CD14-positive monocyte (primary cell): ENCODE data around the gene DPY30. TPM values are rescaled to one million over a fixed set of nuclear protein-coding genes. Genes with fewer than 3 reads are reported as not detected.
A peak's percentile ranks its signal among the peaks of the same experiment; 100 is the strongest.

Experiments used
- DNase-seq, 3 donors: peaks; one replicate each; pipeline ENCODE4 v3.0.0-alpha.2; 2011 to 2022
- H2AFZ ChIP-seq: 2 replicates; pipeline ENCODE4 v1.6.0; 2012; ENCODE audit warnings: mild to moderate bottlenecking, low read depth, low read length, inconsistent platforms; ENCODE audit not compliant: insufficient read depth, poor library complexity, severe bottlenecking
- H3K27ac ChIP-seq, 2 donors: 1 replicate in 1 of 2; 2 replicates in 1 of 2; pipeline ENCODE4 v1.5.1; 2012 to 2013; ENCODE audit warnings: low read length in 2 of 2, control low read depth in 1 of 2, inconsistent platforms in 1 of 2, low read depth in 1 of 2, mild to moderate bottlenecking in 1 of 2
- H3K27me3 ChIP-seq, 2 donors: one replicate each; pipeline versions ENCODE4 v1.6.0 to v1.6.1; 2011 to 2013; ENCODE audit warnings: low read length in 2 of 2; ENCODE audit not compliant: control insufficient read depth in 2 of 2, insufficient read depth in 2 of 2
- H3K36me3 ChIP-seq, 2 donors: replicated peaks in 1 of 2; 1 replicate in 1 of 2; 2 replicates in 1 of 2; pipeline versions ENCODE4 v1.5.1 to v1.6.1; 2012 to 2013; ENCODE audit warnings: low read length in 2 of 2, control low read depth in 1 of 2, inconsistent platforms in 1 of 2, mild to moderate bottlenecking in 1 of 2; ENCODE audit not compliant: insufficient read depth in 2 of 2, control insufficient read depth in 1 of 2
- H3K4me1 ChIP-seq, 2 donors: 1 replicate in 1 of 2; 2 replicates in 1 of 2; pipeline versions ENCODE4 v1.5.1 to v1.6.1; 2012 to 2013; ENCODE audit warnings: low read length in 2 of 2, control low read depth in 1 of 2, inconsistent platforms in 1 of 2, mild to moderate bottlenecking in 1 of 2, moderate library complexity in 1 of 2; ENCODE audit not compliant: insufficient read depth in 2 of 2, control insufficient read depth in 1 of 2
- H3K4me2 ChIP-seq: replicated peaks from 2 replicates; pipeline ENCODE3; 2012; ENCODE audit warnings: low read length, moderate library complexity, mild to moderate bottlenecking; ENCODE audit not compliant: poor library complexity, severe bottlenecking; ENCODE audit errors: extremely low read depth
- H3K4me3 ChIP-seq, 3 experiments: fragments of 200-600 bp in 1 of 3; sonication (generic) in 1 of 3; replicated peaks in 1 of 3; 1 replicate in 2 of 3; 2 replicates in 1 of 3; pipeline ENCODE4 v1.5.1; 2011 to 2013; ENCODE audit warnings: low read length in 3 of 3, mild to moderate bottlenecking in 3 of 3, control low read depth in 2 of 3, low read depth in 2 of 3, inconsistent platforms in 1 of 3, moderate library complexity in 1 of 3
- H3K79me2 ChIP-seq: 2 replicates; pipeline ENCODE4 v1.6.0; 2012; ENCODE audit warnings: mild to moderate bottlenecking, control low read depth, inconsistent platforms, low read length, moderate library complexity; ENCODE audit not compliant: insufficient read depth
- H3K9ac ChIP-seq: 2 replicates; pipeline ENCODE4 v1.6.0; 2017; ENCODE audit warnings: low read length, mild to moderate bottlenecking; ENCODE audit not compliant: insufficient read depth, poor library complexity, severe bottlenecking
- H3K9me3 ChIP-seq, 2 donors: replicated peaks in 1 of 2; 1 replicate in 1 of 2; 2 replicates in 1 of 2; pipeline versions ENCODE4 v1.5.1 to v1.6.1; 2012 to 2013; ENCODE audit warnings: low read length in 2 of 2, control low read depth in 1 of 2; ENCODE audit not compliant: control insufficient read depth in 1 of 2, insufficient read depth in 1 of 2
- H4K20me1 ChIP-seq: 2 replicates; pipeline ENCODE4 v1.6.0; 2012; ENCODE audit warnings: mild to moderate bottlenecking, low read length, control low read depth, moderate library complexity; ENCODE audit not compliant: insufficient read depth
- H3K27ac Mint-ChIP-seq, 7 donors: one replicate each; pipeline ENCODE4 v1.8.0; 2020; ENCODE audit warnings: mild to moderate bottlenecking in 7 of 7, mixed read lengths in 7 of 7, moderate library complexity in 6 of 7, inconsistent platforms in 2 of 7
- H3K27me3 Mint-ChIP-seq, 3 donors: one replicate each; pipeline ENCODE4 v1.8.0; 2021 to 2022; ENCODE audit warnings: low read depth in 3 of 3, mild to moderate bottlenecking in 3 of 3, mixed read lengths in 3 of 3, moderate library complexity in 3 of 3, inconsistent platforms in 1 of 3
- H3K36me3 Mint-ChIP-seq, 2 donors: one replicate each; pipeline ENCODE4 v1.8.0; 2020; ENCODE audit warnings: mixed read lengths in 2 of 2, inconsistent platforms in 1 of 2, mild to moderate bottlenecking in 1 of 2
- H3K4me1 Mint-ChIP-seq: one replicate; pipeline ENCODE4 v1.8.0; 2020; ENCODE audit warnings: mild to moderate bottlenecking, mixed read lengths
- H3K4me3 Mint-ChIP-seq, 2 donors: one replicate each; pipeline ENCODE4 v1.8.0; 2020; ENCODE audit warnings: mild to moderate bottlenecking in 2 of 2, mixed read lengths in 2 of 2, moderate library complexity in 1 of 2
- H3K9me3 Mint-ChIP-seq, 7 donors: one replicate each; pipeline ENCODE4 v1.8.0; 2020 to 2022; ENCODE audit warnings: mixed read lengths in 7 of 7, mild to moderate bottlenecking in 6 of 7, moderate library complexity in 6 of 7, inconsistent platforms in 2 of 7
- WGBS: methylation state at CpG from one replicate; pipeline ENCODE4 v1.1.5; 2013; ENCODE audit warnings: missing lambda C conversion rate; ENCODE audit not compliant: insufficient coverage; 5-methylcytosine and 5-hydroxymethylcytosine counted together
- intact Hi-C, 2 donors: fragments of 100-400 bp; cut with micrococcal nuclease; formaldehyde crosslinking; loops; one replicate each; pipeline versions ENCODE4 v1.15.0 to v1.15.1; 2023
- polyA plus RNA-seq, 3 donors: library from polyadenylated mRNA; depleted of rRNA in 1 of 3; unstranded in 2 of 3; stranded (reverse) in 1 of 3; fragments of 300-500 nt in 2 of 3; fragments of >200 nt in 1 of 3; fragmentation: Illumina TruSeq in 2 of 3; gene quantifications; 1 replicate in 2 of 3; 2 replicates in 1 of 3; pipeline ENCODE4 v1.2.3, GENCODE V29; 2012 to 2021
- TF ChIP-seq, protein P1 (sequence below): fragments of 200-600 bp; IDR thresholded peaks from one replicate; pipeline ENCODE4 v1.8.0; 2022; ENCODE audit warnings: antibody characterized with exemption, mild to moderate bottlenecking

The DPY30 gene
- polyA plus RNA-seq, 3 donors, result 53.7 to 137 (median 122) TPM

DNA sequence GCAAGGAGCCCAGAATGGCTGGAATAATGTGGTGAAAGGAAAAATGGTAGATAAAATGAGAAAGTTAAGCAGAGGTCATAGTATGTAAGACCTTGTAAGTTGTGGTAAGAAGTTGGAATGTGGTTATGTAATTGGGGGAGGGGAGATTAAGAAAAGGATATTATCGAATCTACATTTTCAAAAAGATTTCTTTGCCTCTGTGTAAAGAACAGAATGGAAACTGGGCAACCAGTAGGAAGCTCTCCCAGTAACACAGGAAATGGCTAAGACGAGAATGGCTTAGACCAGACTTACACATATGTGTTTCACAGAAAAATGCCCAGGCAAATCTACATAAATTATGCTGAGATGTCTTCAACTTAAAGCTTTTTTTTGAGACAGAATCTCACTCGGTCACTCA is 42.0 kb downstream of the DPY30 start:
- H3K27ac ChIP-seq, result peak overlapping the region in 1 of 2 donors; percentile 42
- Mint-ChIP-seq H3K36me3 (peaks cover 1 to 12% of the 10 kb centered on the region in 2 donors), H3K27ac (peak overlapping the region in 5 of 7 donors; percentile 16 to 78 (median 50)), H3K4me1 (peaks cover 31% of the 10 kb centered on the region), H3K27me3 (no peaks in the 10 kb centered on the region), H3K4me3 (no peak overlapping the region), H3K9me3 (no peaks in the 10 kb centered on the region)
- intact Hi-C loops, result no loop called here
- peaks cover 96% of the 10 kb centered on the region for H4K20me1 ChIP-seq
- H3K9me3 ChIP-seq, result no peaks in the 10 kb centered on the region
- peaks cover 2 to 16% of the 10 kb centered on the region in 2 donors for H3K4me1 ChIP-seq
- no peaks in the 10 kb centered on the region for H3K27me3 ChIP-seq
- H2AFZ ChIP-seq, result no peak overlapping the region
- peaks cover 0 to 4% of the 10 kb centered on the region in 2 donors for H3K36me3 ChIP-seq
- no peak overlapping the region for H3K9ac ChIP-seq
- no peak overlapping the region for H3K4me2 ChIP-seq
- no peak for DNase-seq
- WGBS, result no CpG with 5 or more reads among the region's 3 CpGs
- TF ChIP-seq, protein P1, sequence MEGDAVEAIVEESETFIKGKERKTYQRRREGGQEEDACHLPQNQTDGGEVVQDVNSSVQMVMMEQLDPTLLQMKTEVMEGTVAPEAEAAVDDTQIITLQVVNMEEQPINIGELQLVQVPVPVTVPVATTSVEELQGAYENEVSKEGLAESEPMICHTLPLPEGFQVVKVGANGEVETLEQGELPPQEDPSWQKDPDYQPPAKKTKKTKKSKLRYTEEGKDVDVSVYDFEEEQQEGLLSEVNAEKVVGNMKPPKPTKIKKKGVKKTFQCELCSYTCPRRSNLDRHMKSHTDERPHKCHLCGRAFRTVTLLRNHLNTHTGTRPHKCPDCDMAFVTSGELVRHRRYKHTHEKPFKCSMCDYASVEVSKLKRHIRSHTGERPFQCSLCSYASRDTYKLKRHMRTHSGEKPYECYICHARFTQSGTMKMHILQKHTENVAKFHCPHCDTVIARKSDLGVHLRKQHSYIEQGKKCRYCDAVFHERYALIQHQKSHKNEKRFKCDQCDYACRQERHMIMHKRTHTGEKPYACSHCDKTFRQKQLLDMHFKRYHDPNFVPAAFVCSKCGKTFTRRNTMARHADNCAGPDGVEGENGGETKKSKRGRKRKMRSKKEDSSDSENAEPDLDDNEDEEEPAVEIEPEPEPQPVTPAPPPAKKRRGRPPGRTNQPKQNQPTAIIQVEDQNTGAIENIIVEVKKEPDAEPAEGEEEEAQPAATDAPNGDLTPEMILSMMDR, result no peak
- no peak overlapping the region for H3K4me3 ChIP-seq
- H3K79me2 ChIP-seq, result peaks cover 99% of the 10 kb centered on the region

DNA sequence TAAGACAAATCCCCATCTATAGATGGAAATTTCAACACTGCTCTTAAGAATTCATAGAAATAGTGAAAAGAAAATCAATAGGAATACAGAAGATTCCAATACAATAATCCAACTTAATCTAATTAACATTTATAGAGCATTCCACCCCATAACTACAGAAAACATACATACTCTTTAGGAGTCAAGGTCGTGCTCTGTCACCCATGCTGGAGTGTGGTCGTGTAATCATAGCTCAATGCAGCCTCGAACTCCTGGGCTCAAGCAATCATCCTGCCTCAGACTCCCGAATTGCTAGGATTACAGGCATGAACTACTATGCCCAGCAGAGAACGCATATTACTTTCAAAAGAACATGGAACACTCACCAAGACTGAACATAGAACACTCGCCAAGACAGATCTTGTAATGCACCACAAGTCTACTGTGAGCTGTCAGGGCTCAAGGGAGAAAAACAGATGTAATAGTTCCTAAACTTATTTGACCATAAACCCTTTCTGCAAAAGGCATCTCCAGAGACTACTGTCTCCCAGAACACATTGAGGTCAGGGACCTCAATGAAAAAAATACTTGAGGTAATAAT is 42.9 kb downstream of the DPY30 start:
- peaks cover 2 to 16% of the 10 kb centered on the region in 2 donors for H3K4me1 ChIP-seq
- DNase-seq, result no peak
- H3K9ac ChIP-seq, result no peak overlapping the region
- TF ChIP-seq, protein P1, result no peak
- no peaks in the 10 kb centered on the region for H3K9me3 ChIP-seq
- H3K36me3 ChIP-seq, result peaks cover 0 to 3% of the 10 kb centered on the region in 2 donors
- H3K27me3 ChIP-seq, result no peaks in the 10 kb centered on the region
- H3K4me3 Mint-ChIP-seq, result no peak overlapping the region
- intact Hi-C loops, result no loop called here
- peak overlapping the region in 2 of 7 donors; percentile 43 to 46 for H3K27ac Mint-ChIP-seq
- no peaks in the 10 kb centered on the region for H3K27me3 Mint-ChIP-seq
- peaks cover 97% of the 10 kb centered on the region for H4K20me1 ChIP-seq
- no peaks in the 10 kb centered on the region for H3K9me3 Mint-ChIP-seq
- peak overlapping the region in 1 of 2 donors; percentile 8 for H3K27ac ChIP-seq
- no peak overlapping the region for H2AFZ ChIP-seq
- H3K4me3 ChIP-seq, result no peak overlapping the region
- peaks cover 99% of the 10 kb centered on the region for H3K79me2 ChIP-seq
- WGBS, result 95% methylated on average over 6 of the region's 6 CpGs
- peaks cover 31% of the 10 kb centered on the region for H3K4me1 Mint-ChIP-seq
- H3K4me2 ChIP-seq, result no peak overlapping the region
- H3K36me3 Mint-ChIP-seq, result peaks cover 1 to 11% of the 10 kb centered on the region in 2 donors
